SK-N-MC (cell line): ENCODE measurements around the gene NRXN3.

Source experiments
- EZH2 ChIP-seq: fragments of 200-600 bp; sonication (generic); IDR thresholded peaks from one replicate; pipeline ENCODE4 v1.6.1; 2017; ENCODE audit warnings: antibody characterized with exemption
- POLR2AphosphoS5 ChIP-seq: IDR thresholded peaks from 2 replicates; pipeline ENCODE4 v1.6.1; 2012; ENCODE audit warnings: mild to moderate bottlenecking, low read depth, low read length, borderline replicate concordance

DNA sequence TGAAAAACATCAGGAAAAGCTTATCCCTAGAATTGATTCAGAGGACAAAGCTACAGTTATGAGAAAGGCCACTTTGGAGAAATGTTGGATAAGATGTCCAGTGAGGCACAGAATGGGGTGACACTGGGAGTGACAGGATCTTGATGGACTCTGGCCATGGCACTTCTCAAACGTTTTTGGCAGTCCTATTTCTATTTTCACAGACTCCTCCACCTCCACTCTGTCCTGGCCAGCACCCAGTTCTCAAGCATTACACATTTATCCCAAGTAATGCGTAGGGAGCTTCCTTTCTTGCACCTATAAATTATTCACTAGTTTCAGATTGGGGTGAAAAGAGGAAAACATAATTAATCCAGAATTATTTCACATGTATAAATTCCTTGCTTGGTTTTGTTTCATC is 727.3 kb downstream of the NRXN3 start:
- TF ChIP-seq EZH2 (no peak), POLR2AphosphoS5 (no peak)
